SK-MEL-5 (cell line): ENCODE measurements around the gene PSIP1. TPM values are rescaled to one million over a fixed set of nuclear protein-coding genes. Genes with fewer than 3 reads are reported as not detected.
"Not testable (repeated sequence)": the region's sequence is repeated elsewhere in the genome, so short reads cannot be mapped to it uniquely, and the experiment has no call there.

Experiments used
- DNase-seq: peaks from one replicate; pipeline ENCODE4 v3.0.0-alpha.2; 2016; ENCODE audit warnings: low read depth, low spot score
- in situ Hi-C: cut with HindIII; loops from 2 replicates; pipeline ENCODE4 v1.10.0; 2016; ENCODE audit warnings: low sequenced_read_pairs, high pct_unique_total_duplicates, low pct_unique_long_range_greater_than_20kb
- polyA plus RNA-seq, 2 experiments: library from polyadenylated mRNA; depleted of rRNA; stranded (reverse); fragments of >200 nt; gene quantifications; 2 replicates each; pipeline ENCODE4 v1.2.3, GENCODE V29; 2015
- total RNA-seq: library from RNA; depleted of rRNA; stranded (reverse); fragments of >200 nt; shearing (Covaris generic); gene quantifications from 2 replicates; pipeline ENCODE4 v1.2.3, GENCODE V29; 2014; rRNA removed

The PSIP1 gene
- 38.8 and 41.2 TPM in 2 replicates for total RNA-seq
- polyA plus RNA-seq (2015; cell fraction: cytosol; rRNA removed) = 45.0 and 52.8 TPM in 2 replicates
- polyA plus RNA-seq (2015; cell fraction: nucleus; rRNA removed) = 66.6 and 83.7 TPM in 2 replicates

DNA sequence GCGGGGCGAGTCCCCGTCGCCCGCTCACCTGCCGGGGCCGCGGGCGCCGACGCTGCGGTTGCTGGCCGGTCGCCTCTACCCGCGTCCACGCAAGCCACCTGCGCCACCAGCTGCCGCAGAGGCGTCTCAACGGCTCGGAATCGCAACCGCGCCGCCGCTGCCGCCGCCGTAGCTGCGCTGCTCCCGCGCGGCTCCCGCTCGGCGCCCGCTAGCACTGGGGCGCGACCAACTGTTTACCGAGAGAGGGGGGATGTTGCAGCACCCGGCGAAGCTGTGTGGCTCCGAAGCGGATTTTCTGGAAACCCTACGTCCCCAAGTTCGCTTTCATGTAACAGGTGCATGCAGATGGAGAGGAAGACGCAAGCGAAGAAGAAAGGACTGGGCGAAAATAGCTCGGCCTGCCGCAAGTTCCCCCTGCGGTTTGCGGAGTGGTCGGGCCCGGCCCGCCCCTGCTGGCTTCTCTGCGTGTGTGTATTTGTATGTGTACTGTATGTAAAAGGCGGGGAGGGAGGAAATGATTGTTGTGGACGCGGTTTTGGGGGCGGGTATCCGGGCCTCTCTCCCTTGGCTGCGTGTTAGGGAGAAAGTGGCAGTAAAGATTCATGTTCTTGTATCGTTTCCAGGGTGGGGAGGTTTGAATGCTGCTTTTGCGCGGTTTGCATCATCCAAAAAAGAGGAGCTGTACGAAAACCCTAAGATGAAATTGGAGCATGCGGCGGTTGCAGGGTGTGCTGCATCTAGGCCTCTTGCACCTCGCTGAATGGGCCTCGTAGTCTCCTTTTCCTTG, at the start of gene PSIP1:
Gene PSIP1, minus strand, starts transcription at position 182 of the 787 bp plus-strand sequence. CDS start 782 bp downstream, outside the sequence.
- in situ Hi-C loops = no loop called here
- peak; percentile 68 for DNase-seq

DNA sequence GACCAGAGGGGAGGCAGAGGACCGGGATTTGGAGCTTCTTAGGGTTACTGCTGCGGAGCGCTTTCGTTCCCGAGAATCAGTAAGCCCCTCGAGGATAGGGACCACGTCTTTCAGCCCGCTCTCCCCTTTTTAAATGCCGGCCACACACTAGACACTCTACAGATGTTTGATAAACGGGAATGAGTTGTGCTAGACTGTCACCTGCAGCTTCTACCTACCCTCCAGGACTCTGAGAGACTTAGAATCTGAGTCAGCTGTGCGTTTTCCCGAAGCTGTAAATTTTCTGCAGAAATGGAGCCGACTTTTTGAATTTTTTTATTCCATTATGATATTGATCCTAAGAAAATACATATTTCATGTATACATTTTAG, 42.7 kb upstream of the PSIP1 start:
- DNase-seq = no peak
- in situ Hi-C loops = no loop called here

DNA sequence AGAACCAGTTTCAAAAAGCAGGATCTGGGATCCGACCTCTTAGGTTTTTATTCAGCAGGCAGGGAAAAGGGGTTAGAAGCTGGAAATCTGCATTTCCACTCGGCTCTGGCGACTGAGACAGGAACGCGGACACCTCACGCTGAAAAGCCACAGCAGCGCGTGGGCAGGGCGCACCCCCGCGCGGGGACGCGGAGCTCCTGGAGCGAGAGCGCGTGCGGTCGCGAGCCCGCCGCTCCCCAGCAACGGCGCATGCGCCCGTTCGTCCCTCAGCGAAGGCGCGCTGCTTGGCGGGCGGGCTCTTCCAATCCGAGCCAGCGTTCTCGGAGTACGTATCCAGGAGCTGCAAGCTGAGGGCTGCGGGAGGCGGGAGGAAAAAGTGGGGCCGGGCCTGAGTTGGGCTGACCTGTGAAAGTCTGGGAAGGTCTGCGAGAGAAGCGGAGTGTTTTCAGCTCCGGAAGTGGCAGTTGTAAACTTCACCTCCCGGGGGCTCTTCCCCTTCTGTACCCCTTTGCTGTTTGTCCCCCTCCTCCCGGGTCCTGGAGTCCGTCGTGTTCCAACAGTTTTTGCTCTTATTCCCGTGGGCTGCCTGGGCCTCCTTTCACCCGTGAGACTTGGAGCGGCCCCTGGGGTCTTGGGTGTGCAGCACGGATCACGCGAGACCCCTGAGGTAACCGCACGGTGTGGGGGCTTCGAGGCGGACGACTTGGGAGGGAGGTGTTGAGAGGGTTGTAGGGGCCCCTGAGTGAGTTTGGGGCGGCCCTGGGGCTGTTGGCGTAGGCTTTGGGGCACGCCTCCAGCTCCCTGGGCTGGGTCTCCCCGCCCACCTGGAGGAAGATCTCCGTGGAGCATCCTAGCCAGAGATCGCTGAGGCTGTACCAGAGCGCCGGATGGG, 42.1 kb upstream of the PSIP1 start, which contains the start of gene CCDC171:
Gene CCDC171, plus strand, starts transcription at position 408 of the 892 bp plus-strand sequence. CDS start 11,046 bp downstream, outside the sequence.
- DNase-seq = peak; percentile 93
- in situ Hi-C loops = no loop called here

DNA sequence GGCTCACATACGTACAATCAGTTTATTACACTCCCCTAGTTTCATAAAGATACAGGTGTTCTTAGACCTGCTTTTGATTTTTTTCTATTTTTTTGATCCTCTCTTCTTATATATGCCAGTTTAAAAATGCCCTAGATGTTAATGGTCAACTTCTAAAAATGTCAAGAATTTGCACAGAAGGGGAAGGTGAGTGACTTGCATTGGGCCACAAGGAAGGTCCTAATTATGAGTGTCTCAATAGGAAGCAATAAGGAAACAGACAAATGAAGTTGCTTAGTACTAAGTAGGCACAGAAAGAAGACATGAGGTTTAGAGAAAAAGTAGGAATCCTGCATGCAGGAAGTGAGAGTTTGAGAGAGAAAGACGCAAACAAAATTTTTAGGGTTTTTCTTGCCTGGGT, 38.8 kb upstream of the PSIP1 start:
- DNase-seq = no peak

DNA sequence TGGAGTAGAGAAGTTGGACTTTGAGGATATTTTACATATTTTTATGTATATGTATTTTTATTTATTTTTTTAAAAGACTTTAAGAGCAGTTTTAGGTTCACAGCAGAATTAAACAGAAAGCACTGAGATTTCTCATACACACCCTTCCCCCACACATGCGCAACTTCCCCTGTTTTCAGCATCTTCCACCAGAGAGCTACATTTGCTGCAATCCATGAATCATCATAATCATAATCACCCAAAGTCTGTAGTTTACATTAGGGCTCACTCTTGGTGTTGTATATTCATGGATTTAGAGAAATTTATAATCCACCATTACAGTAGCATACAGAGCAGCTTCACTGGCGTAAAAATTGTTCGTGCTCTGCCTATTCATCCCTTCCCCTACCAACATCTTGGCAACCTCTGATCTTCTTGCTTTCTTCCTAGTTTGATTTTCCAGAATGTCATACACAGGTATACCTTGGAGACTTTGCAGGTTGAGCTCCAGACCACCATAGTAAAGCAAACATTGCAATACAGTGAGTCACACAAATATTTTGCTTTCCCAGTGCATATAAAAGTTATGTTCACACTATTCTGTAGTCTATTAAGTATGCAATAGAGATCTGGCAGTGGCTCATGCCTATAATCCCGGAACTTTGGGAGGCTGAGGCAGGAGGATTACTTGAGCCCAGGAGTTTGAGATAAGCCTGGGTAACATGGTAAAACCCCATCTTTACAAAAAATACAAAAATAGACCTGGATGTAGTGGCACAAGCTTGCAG, 32.5 kb upstream of the PSIP1 start:
- DNase-seq = no peak

More for the DNA sequence above, 38.8 kb upstream of the PSIP1 start:
- in situ Hi-C loops = no loop called here

DNA sequence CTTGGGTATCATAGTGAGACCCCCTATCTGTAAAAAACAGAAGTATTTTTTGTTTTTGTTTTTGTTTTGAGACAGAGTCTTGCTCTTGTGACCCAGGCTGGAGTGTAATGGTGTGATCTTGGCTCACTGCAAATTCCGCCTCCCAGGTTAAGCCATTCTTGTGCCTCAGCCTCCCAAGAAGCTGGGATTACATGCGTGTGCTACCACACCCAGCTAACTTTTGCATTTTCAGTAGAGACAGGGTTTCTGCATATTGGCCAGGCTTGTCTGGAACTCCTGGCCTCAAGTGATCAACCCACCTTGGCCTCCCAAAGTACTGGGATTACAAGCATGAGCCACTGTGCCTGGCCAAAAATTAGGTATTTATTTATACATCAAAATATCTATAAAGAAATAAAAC, 31.9 kb upstream of the PSIP1 start:
- in situ Hi-C loops = no loop called here
- no peak for DNase-seq

More for the DNA sequence above, 32.5 kb upstream of the PSIP1 start:
- in situ Hi-C loops = no loop called here

DNA sequence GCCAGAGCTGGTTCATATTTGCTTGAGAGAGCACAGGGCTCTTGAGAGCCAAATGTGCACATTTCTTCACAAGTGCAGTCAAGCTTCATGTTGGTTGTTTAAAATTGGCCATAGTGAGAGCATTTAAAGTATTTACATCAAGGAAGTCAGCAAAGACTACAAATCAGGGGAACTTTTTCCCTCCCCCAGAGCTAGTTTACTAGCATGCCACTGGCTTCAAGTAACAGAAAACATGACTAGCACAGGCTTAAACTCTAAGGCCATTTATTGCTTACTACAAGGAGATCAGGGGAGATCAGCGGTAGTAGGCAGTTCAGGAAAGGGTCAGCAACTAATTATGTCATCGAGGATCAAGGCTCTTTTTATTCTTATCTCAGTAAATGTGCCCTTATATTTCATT, 31.1 kb upstream of the PSIP1 start:
- in situ Hi-C loops = no loop called here
- no peak for DNase-seq

DNA sequence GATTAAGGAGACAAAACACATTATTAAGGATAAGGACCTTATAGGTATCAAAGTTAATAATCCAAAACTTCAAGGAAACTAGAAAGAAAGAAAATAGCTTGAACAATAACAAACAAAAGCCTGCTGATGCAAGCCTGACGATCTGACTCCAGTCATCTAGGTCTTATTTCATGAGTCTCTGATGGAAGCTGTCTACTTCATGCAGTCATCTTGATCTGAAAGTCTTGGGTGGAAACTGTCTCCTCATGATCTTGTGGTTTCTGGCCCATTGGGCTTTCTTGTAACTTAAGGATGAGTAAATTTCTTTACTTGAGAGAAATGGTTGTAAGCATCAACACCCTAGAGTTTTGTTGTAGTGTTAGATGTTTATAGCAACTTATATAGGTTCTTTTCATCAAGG, 20.6 kb upstream of the PSIP1 start:
- DNase-seq = no peak
- in situ Hi-C loops = no loop called here

DNA sequence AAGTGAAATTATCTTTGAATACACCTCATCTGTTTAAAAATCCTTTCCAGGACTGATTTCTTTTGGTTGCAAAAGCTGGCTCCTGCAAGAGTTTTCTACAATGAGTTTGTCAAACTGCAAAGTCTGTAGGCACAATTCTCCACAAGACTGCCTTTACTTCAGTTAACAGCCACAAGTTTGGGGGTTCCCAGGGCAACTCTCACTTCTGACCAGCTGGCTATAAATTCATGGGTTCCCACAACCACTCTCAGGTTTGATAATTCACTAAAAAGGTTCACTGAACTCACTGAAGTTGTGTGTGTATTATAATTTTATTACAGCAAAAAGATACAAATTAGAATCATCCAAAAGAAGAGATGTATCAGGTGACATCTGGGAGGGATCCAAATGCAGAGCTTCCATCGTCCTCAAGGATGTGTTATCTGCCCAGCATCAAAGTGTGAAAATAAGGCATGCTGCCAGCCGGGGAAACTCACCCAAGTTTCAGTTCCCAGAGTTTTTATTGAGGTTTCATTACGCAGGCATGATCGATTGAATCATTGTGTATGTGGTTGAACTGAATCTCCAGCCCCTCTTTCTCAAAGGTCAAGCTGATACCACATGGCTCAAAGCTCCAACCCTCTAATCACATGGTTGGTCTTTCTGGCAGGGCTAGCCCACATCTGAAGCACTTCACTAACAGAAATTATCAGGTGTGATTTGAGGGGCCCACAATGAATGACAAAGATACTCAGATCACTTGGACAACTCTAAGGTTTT, 19.0 kb upstream of the PSIP1 start:
- in situ Hi-C loops = no loop called here
- peak; percentile 71 for DNase-seq

DNA sequence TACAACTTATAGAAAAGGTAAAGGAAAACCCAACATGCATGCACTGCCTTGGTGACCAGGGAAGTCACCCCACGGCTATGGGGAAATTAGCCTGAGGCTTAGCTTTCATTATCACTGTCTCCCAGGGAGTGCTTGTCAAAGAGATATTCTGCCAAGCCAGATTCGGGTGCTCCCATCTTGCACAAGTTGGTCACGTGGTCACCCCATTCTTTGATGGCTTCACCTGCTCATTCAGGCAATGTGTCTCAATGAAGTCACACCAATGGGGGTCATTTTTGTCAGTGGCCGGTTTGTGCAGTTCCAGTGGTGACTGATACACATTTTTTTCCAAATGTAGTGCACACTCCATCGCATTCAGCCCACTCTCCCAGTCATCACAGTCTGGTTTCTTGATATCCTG, 16.3 kb upstream of the PSIP1 start:
- in situ Hi-C loops, DNase-seq: not testable (repeated sequence)

DNA sequence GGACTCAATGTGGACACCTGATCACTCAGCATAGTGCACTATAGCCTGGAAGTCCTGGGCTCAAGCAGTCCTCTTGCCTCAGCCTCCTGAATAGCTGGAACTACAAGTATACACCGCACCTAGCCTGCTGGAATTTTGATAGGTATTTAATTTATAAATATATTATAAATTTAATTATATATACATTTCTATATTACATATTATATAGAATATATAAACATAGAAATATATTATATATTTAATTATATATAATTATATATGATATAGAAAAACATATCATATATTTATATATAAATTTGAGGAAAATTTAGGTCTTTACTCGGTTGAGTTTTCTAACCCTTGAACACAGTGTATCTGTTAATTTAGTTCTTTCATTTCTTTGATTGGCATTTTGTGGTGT, 15.2 kb upstream of the PSIP1 start:
- in situ Hi-C loops = no loop called here
- no peak for DNase-seq

DNA sequence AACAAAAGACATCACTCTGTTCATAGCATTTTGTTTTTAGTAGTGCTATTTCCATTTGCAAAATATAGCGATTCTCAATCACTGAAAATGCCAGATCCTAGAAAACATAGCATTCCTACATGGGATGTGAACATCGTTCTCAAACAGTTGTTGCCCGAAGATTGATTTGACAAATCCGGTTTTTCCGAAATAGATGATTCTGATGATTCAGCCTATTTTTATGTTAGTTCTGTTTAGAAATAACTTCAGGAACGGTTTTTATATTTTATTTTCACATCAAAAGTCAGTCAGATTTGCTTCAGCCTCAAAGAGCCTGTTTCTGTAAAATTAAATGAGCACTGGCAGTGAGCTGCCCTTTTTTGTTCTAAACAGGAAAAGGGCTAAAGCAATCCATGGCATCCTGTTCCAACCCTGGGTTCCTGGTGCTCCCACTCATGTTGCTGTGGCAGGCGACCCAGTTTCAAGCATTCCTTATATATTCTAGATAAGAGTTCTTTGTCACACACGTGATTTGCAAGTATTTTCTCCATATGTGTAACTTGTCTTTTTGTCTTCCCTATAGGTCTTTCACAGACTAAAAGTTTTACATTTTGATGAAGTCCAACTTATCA, 14.2 kb upstream of the PSIP1 start:
- DNase-seq = no peak
- in situ Hi-C loops = no loop called here

DNA sequence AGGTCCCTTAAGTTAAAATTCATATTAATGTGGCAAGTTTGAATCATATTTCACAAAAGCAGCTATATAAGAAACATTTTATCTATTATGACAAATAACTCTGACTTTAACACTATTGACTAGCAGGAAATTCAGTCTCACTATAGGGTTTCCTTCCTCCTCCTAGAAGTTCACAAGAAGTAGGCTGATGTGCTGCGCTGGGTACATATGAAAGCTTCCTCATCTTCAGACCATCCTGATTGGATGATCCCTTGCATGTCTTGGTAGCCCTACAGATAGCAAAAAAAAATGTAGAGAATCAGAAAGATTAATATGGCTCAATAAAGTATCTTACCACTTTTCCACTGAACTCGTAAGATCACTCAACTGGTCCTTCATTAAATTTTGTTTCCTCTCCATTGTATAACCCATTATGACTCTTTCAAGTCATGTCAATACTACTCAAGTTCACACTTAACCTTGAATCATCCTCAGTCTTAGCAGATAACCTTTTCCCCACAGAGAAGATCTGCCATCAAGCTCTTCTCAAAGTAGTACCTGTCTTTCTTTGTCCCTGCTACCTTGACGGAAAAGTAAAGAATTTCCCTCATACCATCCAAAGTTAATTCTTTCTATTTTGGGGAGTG, 11.5 kb upstream of the PSIP1 start:
- no peak for DNase-seq
- in situ Hi-C loops = no loop called here

DNA sequence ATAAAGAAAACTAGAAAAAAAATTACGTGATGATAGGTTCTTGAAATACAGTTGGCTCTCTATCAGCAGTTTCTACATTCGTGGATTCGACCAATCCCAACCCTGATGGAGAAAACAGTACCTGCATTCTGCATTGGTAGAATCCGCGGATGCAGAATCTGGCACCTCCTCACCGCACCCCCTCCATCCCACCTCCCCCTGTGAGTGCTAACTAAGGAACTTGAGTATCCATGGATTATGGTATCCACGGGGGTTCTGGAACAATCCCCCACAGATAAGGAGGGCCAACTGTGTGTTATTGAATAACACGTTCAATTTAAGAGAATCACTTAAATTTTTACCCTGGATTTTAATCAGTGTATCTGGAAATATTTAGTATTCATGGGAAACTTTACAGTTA, 10.5 kb upstream of the PSIP1 start:
- in situ Hi-C loops = no loop called here
- no peak for DNase-seq

DNA sequence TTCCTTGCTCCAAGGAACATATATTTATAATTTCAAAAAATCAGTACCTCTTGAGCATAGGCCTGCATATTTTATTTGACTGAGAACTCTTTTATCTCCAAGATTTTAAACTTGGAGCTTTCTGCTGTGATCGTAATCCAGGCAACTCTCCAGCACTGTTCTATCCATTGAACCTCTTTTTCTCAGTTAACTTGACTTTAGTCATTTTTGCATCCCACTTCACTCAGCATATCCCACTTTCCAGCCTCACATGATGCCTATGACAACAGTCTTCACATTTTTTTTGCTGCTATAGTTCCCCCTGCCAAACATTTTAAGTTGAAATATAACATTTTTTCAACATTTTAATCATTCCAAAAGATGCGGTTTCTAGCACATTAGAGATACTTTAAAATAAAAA, 9.1 kb upstream of the PSIP1 start:
- DNase-seq = no peak
- in situ Hi-C loops = no loop called here

DNA sequence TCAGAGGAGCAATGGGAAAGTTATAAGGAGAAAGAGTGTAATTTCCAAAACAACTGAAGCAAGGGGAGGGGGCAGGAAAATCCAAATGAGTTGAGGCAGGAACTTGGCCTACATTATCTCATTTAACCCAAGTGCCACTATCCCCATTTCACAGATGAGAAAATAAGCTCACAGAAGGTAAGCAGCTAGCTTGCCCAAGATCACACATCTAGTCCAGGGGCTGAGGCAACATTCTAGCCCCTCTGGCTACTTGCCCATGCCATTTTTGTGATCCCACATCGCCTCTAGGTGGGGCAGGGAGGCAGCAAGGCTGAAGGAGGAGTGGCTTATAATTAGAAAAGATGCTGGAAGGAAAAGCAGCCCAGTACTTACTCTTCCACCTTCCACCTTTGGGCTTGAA, 2.6 kb upstream of the PSIP1 start:
- peak; percentile 62 for DNase-seq
- in situ Hi-C loops = no loop called here
